Stimulated activated CD8-positive, alpha-beta memory T cell treated with anti-CD3 and anti-CD28 coated beads, Interleukin-7, amount 100 ng/mL, for 24 hours (primary cell): ENCODE data around the gene HSPA12A.

ENCODE experiments used
- DNase-seq: peaks from one replicate; pipeline ENCODE4 v3.0.0-alpha.2; 2020; ENCODE audit warnings: low read depth

Gene HSPA12A

DNA sequence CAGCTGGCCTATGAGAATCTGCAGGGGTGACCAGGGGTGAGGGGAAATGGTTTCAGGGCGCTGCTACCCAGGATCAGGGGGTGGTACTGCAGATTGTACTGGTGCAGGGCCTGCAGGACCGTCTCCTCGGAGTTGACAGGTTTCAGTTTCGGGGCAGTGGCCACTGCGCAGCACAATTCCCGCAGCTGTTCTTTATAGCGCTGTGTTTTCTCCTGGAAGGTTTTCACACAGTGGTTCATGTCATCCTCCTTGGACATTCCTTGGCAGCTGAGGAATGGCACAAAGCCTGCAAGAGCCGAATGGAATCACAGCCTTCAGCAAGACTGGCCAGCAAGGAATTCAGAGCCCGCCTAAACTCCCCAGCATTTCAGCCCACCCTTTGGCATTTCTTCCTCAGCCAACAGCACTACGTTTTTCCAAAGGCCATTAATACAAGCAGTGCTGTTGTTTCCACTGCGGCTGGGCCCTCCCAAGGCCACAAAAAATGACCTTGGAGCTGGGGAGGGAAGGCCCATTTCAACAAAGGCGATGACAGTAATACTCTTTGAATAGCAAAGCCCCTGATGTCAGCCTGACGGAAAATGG, 76.7 kb downstream of the HSPA12A start:
- no peak for DNase-seq

DNA sequence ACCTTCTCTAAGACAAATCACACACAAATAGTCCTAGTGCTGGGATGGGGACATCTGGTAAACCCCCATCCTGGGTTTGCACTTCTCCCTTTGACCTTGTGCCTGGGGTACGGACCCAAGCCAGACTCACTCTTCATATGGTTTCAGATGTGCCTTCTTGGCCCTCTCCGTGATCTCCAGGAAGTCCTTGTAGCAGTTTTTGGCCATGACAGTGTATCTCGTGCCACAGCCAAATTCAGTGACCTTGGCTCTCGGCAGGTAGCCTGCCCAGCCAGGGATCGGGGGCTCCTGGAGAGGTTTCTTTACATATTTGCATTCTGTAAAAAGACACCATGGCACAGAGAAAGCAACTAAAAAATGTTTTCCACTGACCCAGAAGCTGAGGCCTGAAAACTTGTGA, 77.7 kb downstream of the HSPA12A start:
- DNase-seq, result no peak

DNA sequence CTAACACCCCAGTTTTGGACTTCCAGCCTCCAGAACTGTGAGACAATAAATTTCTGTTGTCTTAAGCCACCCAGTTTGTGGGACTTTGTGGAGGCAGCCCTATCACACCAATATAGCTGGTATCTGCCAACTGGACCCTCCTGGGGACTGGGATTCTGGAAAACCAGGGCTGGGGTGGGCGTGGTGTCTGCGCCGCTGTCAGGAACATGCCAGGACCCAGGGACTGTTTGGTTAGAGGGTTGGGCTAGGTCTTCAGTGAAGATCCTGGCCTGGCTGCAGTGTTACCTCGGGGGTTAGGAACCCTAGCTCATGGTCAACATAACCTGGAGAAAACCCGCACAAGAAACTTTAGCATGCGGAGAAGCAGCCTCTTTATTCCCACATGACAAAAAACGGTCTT, 79.0 kb downstream of the HSPA12A start:
- DNase-seq, result no peak

DNA sequence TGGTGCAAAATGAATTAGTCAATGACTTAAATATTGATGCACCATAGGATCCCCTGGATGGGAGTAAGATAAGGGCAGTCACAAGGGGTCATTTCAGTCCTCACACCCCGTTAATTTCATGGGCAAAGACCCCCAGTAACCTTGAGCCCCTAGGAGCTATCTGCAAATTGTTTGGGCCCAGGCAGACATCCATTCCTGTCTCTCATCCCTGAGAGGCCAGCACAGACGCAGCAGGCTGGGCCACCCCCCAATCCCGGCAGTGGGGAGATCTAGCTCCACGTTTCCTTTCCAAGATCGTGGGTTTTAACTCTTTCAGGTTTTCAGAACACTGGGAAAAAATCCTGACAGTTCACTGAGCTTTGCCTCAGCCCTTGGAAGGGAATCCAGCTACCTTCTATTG, 81.5 kb downstream of the HSPA12A start:
- DNase-seq, result no peak

- no peak for DNase-seq
These were observed 83.2 kb downstream of the HSPA12A start for GRCh38 chr10:116659049-116659670.

- DNase-seq, result no peak
These were observed 84.4 kb downstream of the HSPA12A start for GRCh38 chr10:116657863-116658551.

DNA sequence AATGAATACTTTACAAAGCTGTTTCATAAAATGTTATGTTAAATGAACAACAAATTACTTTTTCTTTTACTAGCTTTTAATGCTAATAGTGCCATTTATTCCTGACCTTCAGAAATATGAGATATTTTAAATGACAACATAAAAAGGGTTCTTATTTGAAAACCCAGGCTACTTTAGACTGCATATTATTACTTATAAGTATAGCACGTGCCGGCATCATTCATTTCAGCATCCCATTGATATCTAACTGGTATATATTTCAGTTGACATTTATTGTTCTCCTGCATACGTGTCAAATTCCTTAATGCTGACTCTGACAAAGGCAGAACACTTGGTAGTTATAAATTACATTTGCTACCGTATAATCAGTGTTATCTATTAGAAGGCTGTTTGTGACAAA, 86.3 kb downstream of the HSPA12A start:
- no peak for DNase-seq

GRCh38 chr10:116655568-116655967, 86.8 kb downstream of the HSPA12A start:
- DNase-seq, result no peak

DNA sequence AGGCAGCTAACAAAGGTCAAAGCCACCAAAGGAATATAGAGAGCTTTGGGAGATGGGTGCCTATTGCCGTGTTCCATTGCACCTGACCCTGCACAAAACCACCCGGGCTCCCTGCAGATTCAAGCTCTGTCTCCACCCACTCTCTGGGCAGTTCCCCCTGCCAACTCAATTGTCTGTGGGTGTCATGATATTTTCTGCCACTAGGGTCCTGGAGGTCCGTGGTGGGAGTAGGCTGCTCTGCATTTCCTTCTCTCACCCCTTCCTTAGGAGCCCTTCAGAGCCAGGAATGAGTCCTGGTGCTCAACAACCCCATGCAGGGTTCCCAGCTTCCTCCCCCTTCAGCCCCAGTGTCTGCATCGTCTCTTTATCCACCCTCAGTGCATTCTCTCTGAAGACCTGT, 87.5 kb downstream of the HSPA12A start:
- DNase-seq, result no peak

DNA sequence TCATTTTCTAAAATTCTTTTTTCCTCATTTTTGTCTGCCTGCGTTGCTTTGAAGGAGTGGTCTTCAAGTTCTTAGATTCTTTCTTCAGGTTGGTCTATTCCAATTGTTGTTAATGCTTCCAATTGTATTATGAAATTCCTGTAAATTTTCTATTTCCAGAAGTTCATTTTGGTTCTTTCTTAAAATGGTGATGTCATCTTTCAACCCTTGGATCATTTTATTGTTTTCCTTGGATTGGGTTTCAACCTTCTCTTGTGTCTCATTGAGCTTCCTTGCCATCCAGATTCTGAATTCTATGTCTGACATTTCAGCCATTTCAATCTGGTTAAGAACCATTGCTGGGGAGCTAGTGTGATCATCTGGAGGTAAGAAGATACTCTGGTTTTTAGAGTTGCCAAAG, 88.5 kb downstream of the HSPA12A start:
- DNase-seq, result no peak

DNA sequence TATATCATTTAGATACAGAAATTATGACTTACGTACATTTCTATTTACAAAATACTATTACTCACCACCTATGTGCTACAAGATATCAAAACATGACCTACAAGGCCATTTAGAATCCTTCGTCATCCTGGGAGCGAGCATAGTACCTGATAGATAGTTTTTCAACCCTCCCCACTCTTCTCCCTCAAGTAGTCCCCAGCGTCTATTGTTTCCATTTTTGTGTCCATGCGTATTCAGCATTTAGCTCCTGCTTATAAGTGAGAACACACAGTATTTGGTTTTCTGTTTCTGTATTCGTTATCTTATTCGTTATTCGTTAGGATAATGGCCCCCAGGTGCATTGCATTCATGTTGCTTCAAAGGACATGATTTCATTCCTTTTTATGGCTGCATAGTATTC, 93.5 kb downstream of the HSPA12A start:
- no peak for DNase-seq

DNA sequence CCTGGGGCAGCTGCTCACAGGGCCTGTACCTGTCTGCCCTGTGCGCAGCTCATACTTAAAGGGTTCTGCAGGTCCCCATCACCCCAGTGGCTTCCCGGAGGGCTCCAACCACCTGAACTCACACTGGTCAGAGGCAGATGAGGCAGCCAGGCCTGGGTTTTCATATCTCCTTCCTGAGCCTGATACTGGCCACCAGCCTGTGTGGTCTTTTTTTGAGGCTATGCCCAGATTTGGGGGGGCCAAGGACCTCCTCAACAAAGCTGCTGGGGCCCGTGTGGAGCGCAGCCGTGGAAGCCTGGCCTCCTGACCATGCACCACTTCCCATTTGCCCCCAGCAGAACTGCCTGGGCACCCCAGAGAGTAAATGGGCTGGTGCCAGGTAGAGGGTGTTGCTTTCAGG, 95.9 kb downstream of the HSPA12A start:
- DNase-seq, result no peak

DNA sequence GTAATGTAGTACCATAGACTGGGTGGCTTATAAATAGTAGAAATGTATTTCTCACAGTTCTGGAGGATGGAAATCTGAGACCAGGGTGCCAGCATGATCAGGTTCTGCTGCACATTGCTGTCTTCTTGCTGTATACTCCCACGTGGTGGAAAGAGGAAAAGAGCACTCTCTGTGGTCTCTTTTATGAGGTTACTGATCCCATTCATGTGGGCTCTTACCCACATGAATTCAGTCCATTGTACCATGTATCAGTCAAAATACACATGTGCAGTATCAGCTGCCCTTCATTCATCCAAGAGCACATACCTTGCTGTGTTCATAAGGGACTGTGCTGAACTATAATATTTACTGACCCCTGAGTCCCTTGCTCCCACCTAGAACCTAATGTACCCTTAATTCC, 104.5 kb downstream of the HSPA12A start:
- no peak for DNase-seq

GRCh38 chr10:116636976-116637375, 105.4 kb downstream of the HSPA12A start:
- no peak for DNase-seq

DNA sequence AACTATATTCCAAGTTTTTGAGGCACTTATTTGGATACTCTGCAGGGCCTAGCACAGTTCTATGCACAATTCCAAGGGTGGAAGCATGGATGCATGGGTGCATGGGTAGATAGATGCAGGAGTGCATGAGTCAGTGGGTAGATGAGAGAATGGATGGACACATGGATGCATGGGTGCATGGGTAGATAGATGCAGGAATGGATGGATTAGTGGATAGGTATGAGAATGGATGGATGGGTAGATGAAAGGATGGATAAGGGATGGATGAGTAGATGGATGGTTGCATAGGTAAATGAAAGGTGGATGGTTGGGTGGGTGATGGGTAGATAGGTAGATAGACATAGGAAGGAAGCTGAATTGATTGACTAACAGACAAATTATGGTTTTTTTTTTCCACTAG, 106.0 kb downstream of the HSPA12A start:
- DNase-seq, result no peak

DNA sequence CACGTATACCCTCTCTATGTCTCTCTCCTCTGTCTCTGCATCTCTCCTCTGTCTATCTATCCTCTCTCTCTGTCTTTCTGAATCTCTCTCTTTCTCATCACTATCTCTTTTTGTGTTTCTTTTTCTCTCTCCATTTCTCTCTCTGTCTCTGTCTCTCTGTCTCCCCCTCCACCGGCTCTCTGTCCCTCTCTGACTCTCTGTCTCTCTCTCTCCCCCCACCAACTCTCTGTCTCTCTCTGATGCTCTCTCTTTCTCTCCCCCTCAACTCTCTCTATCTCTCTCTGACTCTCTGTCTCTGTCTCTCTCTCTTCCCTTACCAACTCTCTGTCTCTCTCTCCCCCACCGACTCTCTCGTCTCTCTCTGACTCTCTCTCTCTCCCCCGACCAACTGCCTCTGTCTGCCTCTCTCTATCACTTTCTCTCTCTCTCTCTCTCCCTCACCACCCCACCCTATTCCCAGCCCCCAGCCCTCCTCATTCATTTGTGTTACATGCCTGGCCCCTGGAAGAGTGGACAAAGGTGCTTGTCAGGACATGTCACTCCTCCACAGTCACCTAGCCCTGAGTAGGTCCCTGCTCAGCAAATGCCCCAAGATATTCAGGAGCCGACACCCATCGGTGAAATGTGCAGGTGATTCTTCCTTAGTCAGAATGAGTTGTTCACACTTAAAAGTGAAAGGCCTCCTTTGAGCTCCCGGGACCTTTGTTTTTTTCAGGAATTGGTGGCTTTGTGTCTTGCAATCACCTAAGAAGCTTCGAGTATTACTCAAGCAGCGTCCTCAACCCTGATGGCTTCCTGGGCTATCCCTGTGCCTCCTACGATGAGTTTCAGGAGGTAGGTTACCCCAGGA, 108.0 kb downstream of the HSPA12A start:
- DNase-seq, result no peak

DNA sequence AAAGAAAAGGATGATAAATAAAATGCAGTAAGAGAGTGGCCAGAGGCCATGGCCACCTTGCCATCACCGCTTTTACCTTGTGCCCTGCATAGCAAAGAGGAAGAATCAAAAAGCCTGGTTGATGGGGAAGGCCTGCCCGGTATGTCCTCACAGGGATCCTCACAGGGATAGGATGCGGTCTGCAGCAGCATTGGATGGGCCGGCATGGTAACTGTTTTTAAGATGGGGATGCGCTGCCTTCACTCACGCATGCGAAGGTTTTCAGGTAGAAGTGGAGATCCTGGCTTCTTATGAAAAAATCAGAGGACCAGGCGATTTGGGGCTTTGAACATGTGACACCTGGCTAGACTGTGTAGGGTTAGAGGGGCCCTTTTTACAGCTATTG, 109.2 kb downstream of the HSPA12A start:
- no peak for DNase-seq

GRCh38 chr10:116632596-116633215, 109.7 kb downstream of the HSPA12A start:
- DNase-seq, result no peak

DNA sequence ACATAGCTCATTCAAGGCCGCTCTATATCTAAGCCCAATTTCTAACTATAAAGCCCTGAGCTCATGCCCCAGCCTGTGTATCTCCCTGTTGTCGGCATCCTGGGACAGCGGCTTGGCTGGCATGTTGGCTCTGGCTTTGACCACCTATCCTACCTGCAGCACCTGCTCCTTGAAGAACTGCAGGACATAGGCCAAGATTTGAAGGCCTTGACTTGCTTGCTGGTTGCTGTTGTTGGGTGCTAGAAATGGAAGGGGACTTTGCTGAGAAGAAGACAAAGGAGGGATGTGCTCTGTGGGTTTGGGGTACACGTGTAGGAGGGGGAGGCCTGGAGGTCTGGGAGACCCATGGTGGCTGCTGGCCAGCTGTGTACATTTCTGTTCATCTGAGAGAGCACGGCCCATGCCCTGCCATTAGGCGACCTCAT, 110.5 kb downstream of the HSPA12A start:
- no peak for DNase-seq

- DNase-seq, result no peak
These were observed 112.3 kb downstream of the HSPA12A start for GRCh38 chr10:116630020-116630419.

- DNase-seq, result no peak
These were observed 113.0 kb downstream of the HSPA12A start for GRCh38 chr10:116629340-116629739.

- no peak for DNase-seq
These were observed 114.9 kb downstream of the HSPA12A start for GRCh38 chr10:116627386-116627933.
